H1 (cell line): ENCODE measurements around the gene CCL22. TPM values are rescaled to one million over a fixed set of nuclear protein-coding genes. Genes with fewer than 3 reads are reported as not detected.

ENCODE experiments used
- EZH2 ChIP-seq: fragments of 200-600 bp; sonication (generic); IDR thresholded peaks from 2 replicates; pipeline ENCODE4 v1.7.1; 2012; ENCODE audit warnings: low read depth, mild to moderate bottlenecking, moderate library complexity, low read length, inconsistent platforms; ENCODE audit not compliant: severe bottlenecking
- polyA plus RNA-seq, 7 experiments: library from polyadenylated mRNA; depleted of rRNA in 3 of 7; stranded (reverse) in 5 of 7; unstranded in 2 of 7; fragments of >200 nt in 5 of 7; fragments of 200-250 nt in 2 of 7; gene quantifications; 1 replicate in 5 of 7; 2 replicates in 1 of 7; 4 replicates in 1 of 7; pipeline versions ENCODE4 v1.2.1 to v1.2.3, GENCODE V29; 2011 to 2013; ENCODE audit warnings: missing spikeins in 2 of 7, mixed read lengths in 2 of 7
- total RNA-seq: library from RNA; stranded (reverse); fragmentation: NEBNext Ultra II Directional; extraction: Animal tissue kit (Norgen Biotek cat#: 25700); gene quantifications from 2 replicates; pipeline ENCODE4 v1.2.1, GENCODE V29; 2021

Gene CCL22
- total and polyA plus RNA-seq, 2 of the 8 experiments (the other 6 are each of a cell fraction or from before 2014, with no cell fraction given), result not detected

DNA sequence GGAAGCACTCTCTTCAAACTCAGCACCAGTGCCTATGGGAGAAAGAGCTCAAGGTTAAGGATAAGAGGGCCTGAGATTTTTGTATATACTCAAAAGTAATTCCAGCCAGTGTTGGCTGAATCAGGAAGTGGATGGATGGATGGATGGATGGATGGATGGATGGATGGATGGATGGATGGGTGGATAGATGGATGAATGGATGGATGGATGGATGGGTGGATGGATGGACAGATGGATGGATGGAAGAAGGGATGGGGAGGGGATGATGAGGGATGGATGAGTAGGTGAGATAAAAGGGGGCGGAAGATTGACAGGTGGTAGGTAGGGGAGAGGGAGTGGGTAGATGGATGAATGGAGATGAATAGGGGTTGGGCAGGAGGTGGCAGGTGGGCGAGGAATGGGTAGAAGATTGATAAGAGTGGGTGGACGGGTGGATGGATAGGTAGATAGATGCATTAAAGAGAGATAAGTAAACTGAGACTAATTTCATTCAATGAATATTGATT, 17.8 kb downstream of the CCL22 start (continued):
- TF ChIP-seq EZH2, result no peak
